Sigmoid colon (tissue), 4 donors: Measurements from ENCODE around the gene AACS.
"Not testable (repeated sequence)": the region's sequence is repeated elsewhere in the genome, so short reads cannot be mapped to it uniquely, and the experiment has no call there.

Source experiments
- CTCF ChIP-seq, 4 experiments: fragments of 450-650 bp in 3 of 4; fragments of 200-600 bp in 1 of 4; IDR thresholded peaks; one replicate each; pipeline ENCODE4 v1.5.1; 2016 to 2019; ENCODE audit warnings: antibody characterized with exemption in 4 of 4, mild to moderate bottlenecking in 3 of 4, moderate library complexity in 2 of 4
- EP300 ChIP-seq, 4 donors: sonication (generic); formaldehyde crosslinking; IDR thresholded peaks; one replicate each; pipeline ENCODE4 v1.6.1; 2017; ENCODE audit warnings: antibody characterized with exemption in 4 of 4
- POLR2A ChIP-seq, 2 donors: fragments of 450-650 bp; IDR thresholded peaks; one replicate each; pipeline ENCODE4 v1.6.1; 2016; ENCODE audit warnings: antibody characterized with exemption in 2 of 2, mild to moderate bottlenecking in 2 of 2, moderate library complexity in 2 of 2
- POLR2AphosphoS5 ChIP-seq, 4 donors: sonication (generic); formaldehyde crosslinking; IDR thresholded peaks; one replicate each; pipeline ENCODE4 v1.6.1; 2017; ENCODE audit warnings: antibody characterized with exemption in 4 of 4

GRCh38 chr12:125112614-125113013 lies 47.4 kb downstream of the AACS start:
- TF ChIP-seq EP300, CTCF, POLR2A, POLR2AphosphoS5 (IDR thresholded peaks at IDR 0.05): not testable (repeated sequence)
